ENCODE measurements around the gene LGALS9B.
"Not testable (repeated sequence)": the region's sequence is repeated elsewhere in the genome, so short reads cannot be mapped to it uniquely, and the experiment has no call there.

- not testable (repeated sequence) for TF ChIP-seq EZH2, CTCF (IDR thresholded peaks at IDR 0.05)
Measured at GRCh38 chr17:20435166-20435565, 32.2 kb downstream of the LGALS9B start.

Data from neural progenitor cell (in vitro differentiated cells).